Measurements from ENCODE around the gene TUBAL3.

DNA sequence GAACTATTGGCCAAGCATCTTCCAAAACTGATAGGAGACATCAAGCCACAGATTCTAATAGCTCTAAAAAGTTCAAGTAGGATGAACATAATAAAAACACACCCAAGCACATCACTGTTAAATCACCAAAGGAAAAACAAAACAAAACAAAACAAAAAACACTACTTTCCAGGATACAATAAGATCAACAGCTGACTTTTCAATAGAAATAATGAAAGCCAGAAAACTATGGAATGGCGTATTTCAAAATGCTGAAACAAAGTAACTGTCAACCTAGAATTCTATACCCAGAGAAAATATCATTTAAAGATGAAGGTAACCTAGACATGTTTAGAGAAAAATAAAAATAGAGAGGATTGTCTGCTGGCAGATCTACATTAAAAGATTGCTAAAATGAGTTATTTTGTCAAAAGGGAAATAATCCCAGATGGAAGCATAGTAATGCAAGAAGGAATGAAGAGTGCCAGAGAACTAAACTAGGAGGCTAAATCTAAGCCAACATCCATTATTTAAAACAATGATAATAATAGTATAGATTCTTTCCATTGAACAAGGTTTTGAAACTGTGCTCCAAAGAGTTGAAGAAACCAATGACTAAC is 13.9 kb downstream of the TUBAL3 start:
- no peak for TF ChIP-seq RAD21 (IDR thresholded peaks at IDR 0.05; ENCODE audit: low read length)
- no peak for TF ChIP-seq SMC3 (IDR thresholded peaks at IDR 0.05; ENCODE audit: low read depth, low read length)
- TF ChIP-seq, protein P1, sequence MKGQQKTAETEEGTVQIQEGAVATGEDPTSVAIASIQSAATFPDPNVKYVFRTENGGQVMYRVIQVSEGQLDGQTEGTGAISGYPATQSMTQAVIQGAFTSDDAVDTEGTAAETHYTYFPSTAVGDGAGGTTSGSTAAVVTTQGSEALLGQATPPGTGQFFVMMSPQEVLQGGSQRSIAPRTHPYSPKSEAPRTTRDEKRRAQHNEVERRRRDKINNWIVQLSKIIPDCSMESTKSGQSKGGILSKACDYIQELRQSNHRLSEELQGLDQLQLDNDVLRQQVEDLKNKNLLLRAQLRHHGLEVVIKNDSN (IDR thresholded peaks at IDR 0.05; ENCODE audit: borderline replicate concordance, low read depth) = no peak
- TF ChIP-seq, protein P2, sequence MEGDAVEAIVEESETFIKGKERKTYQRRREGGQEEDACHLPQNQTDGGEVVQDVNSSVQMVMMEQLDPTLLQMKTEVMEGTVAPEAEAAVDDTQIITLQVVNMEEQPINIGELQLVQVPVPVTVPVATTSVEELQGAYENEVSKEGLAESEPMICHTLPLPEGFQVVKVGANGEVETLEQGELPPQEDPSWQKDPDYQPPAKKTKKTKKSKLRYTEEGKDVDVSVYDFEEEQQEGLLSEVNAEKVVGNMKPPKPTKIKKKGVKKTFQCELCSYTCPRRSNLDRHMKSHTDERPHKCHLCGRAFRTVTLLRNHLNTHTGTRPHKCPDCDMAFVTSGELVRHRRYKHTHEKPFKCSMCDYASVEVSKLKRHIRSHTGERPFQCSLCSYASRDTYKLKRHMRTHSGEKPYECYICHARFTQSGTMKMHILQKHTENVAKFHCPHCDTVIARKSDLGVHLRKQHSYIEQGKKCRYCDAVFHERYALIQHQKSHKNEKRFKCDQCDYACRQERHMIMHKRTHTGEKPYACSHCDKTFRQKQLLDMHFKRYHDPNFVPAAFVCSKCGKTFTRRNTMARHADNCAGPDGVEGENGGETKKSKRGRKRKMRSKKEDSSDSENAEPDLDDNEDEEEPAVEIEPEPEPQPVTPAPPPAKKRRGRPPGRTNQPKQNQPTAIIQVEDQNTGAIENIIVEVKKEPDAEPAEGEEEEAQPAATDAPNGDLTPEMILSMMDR (IDR thresholded peaks at IDR 0.05) = no peak
- TF ChIP-seq NRF1 (IDR thresholded peaks at IDR 0.05; ENCODE audit: low read depth, low read length) = no peak
- no peak for TF ChIP-seq EZH2phosphoT487 (IDR thresholded peaks at IDR 0.05; ENCODE audit: borderline replicate concordance, low read depth)
- TF ChIP-seq TAF1 (IDR thresholded peaks at IDR 0.05; ENCODE audit: borderline replicate concordance, low read depth, low read length) = no peak
- no peak for TF ChIP-seq TEAD4 (IDR thresholded peaks at IDR 0.05; ENCODE audit: borderline replicate concordance, insufficient read depth)
- TF ChIP-seq, protein P3, sequence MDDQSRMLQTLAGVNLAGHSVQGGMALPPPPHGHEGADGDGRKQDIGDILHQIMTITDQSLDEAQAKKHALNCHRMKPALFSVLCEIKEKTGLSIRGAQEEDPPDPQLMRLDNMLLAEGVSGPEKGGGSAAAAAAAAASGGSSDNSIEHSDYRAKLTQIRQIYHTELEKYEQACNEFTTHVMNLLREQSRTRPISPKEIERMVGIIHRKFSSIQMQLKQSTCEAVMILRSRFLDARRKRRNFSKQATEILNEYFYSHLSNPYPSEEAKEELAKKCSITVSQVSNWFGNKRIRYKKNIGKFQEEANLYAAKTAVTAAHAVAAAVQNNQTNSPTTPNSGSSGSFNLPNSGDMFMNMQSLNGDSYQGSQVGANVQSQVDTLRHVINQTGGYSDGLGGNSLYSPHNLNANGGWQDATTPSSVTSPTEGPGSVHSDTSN (IDR thresholded peaks at IDR 0.05) = no peak
- no peak for TF ChIP-seq FOXJ3 (CRISPR knock-in tag; IDR thresholded peaks at IDR 0.05)

Measured in SK-N-SH (cell line).